Panc1 (cell line): ENCODE measurements around the gene MYL1. TPM values are rescaled to one million over a fixed set of nuclear protein-coding genes. Genes with fewer than 3 reads are reported as not detected.

Source experiments
- ATAC-seq: fragments of 200-7000 bp; cut with Tn5 transposase; 2 replicates; pipeline ENCODE4 v1.9.1; 2020; ENCODE audit warnings: mild to moderate bottlenecking, moderate library complexity
- BruUV-seq: library from RNA; stranded (reverse); fragments of 400-500 nt; replicated peaks from 2 replicates; lab custom pipeline; 2021; lab: Mats Ljungman, UMichigan
- CTCF ChIA-PET: fragments of 300-600 bp; sonication (Branson Sonifier 250); formaldehyde crosslinking; loops from one replicate; lab custom pipeline; 2022; ENCODE audit warnings: antibody characterized with exemption; lab: Charles Lee
- POLR2A ChIA-PET: fragments of 300-600 bp; sonication (Branson Sonifier 250); formaldehyde crosslinking; loops from one replicate; lab custom pipeline; 2022; ENCODE audit warnings: antibody characterized with exemption; lab: Charles Lee
- DNase-seq: peaks from one replicate; pipeline ENCODE4 v3.0.0-alpha.2; 2010; ENCODE audit warnings: low read depth, low spot score
- H3K27ac ChIP-seq: 2 replicates; pipeline ENCODE4 v1.5.1; 2011; ENCODE audit warnings: mild to moderate bottlenecking, low read length, inconsistent platforms
- H3K27me3 ChIP-seq: fragments of 200-500 bp; sonication (Bioruptor generic); 2 replicates; pipeline ENCODE4 v1.6.0; 2014; ENCODE audit warnings: low read length, inconsistent platforms; ENCODE audit not compliant: control insufficient read depth, insufficient read depth
- H3K36me3 ChIP-seq: fragments of 200-500 bp; sonication (Bioruptor generic); 2 replicates; pipeline ENCODE4 v1.5.1; 2014; ENCODE audit warnings: inconsistent platforms, mild to moderate bottlenecking, low read length, moderate library complexity; ENCODE audit not compliant: control insufficient read depth, insufficient read depth
- H3K4me1 ChIP-seq: 2 replicates; pipeline ENCODE4 v1.5.1; 2011; ENCODE audit warnings: inconsistent platforms, mild to moderate bottlenecking, low read length, moderate library complexity; ENCODE audit not compliant: control insufficient read depth, insufficient read depth
- H3K4me3 ChIP-seq, 2 experiments: 2 replicates each; pipeline ENCODE4 v1.5.1; 2011 to 2012; ENCODE audit warnings: low read depth in 2 of 2, low read length in 2 of 2, mild to moderate bottlenecking in 2 of 2, inconsistent platforms in 1 of 2, moderate library complexity in 1 of 2
- H3K9me3 ChIP-seq: fragments of 200-500 bp; sonication (Bioruptor generic); 2 replicates; pipeline ENCODE4 v1.5.1; 2014; ENCODE audit warnings: low read depth, mild to moderate bottlenecking, inconsistent platforms, low read length, moderate library complexity; ENCODE audit not compliant: control insufficient read depth, insufficient read depth
- CTCF ChIP-seq: fragments of 450-650 bp; IDR thresholded peaks from 2 replicates; pipeline ENCODE4 v1.5.1; 2017; ENCODE audit warnings: mild to moderate bottlenecking
- POLR2AphosphoS5 ChIP-seq: IDR thresholded peaks from 2 replicates; pipeline ENCODE4 v1.6.1; 2012; ENCODE audit warnings: mild to moderate bottlenecking, low read depth, low read length, moderate library complexity
- REST ChIP-seq, 2 experiments: IDR thresholded peaks; 2 replicates each; pipeline ENCODE4 v1.6.1; 2011 to 2012; ENCODE audit warnings: low read depth in 2 of 2, control low read depth in 1 of 2, low read length in 1 of 2, mild to moderate bottlenecking in 1 of 2, moderate library complexity in 1 of 2; ENCODE audit not compliant: insufficient read depth in 1 of 2
- SIN3A ChIP-seq: IDR thresholded peaks from 2 replicates; pipeline ENCODE4 v1.6.1; 2012; ENCODE audit warnings: low read depth, mild to moderate bottlenecking, low read length, moderate library complexity, borderline replicate concordance; ENCODE audit not compliant: insufficient read depth
- TCF7L2 ChIP-seq: IDR thresholded peaks from 2 replicates; pipeline ENCODE4 v1.6.1; 2011; ENCODE audit warnings: mild to moderate bottlenecking, low read depth, low read length, inconsistent platforms
- in situ Hi-C: cut with HindIII; loops from 2 replicates; pipeline ENCODE4 v1.10.0; 2016; ENCODE audit warnings: low sequenced_read_pairs, low pct_unique_long_range_greater_than_20kb
- intact Hi-C: fragments of 100-400 bp; cut with micrococcal nuclease; formaldehyde crosslinking; loops from one replicate; pipeline ENCODE4 v1.10.0; 2022; ENCODE audit not compliant: unreplicated experiment
- total RNA-seq: library from RNA; stranded (reverse); gene quantifications from one replicate; pipeline ENCODE4 v1.2.1, GENCODE V29; 2021; ENCODE audit not compliant: unreplicated experiment

Gene MYL1
- total RNA-seq, 1 experiment from 2014 or later = not detected

GRCh38 chr2:210264282-210264681 lies 50.7 kb downstream of the MYL1 start:
- no peaks in the 10 kb centered on the region for H3K27me3 ChIP-seq
- H3K27ac ChIP-seq = no peak overlapping the region
- intact Hi-C loops (no loop called here), in situ Hi-C loops (no loop called here)
- no peaks in the 10 kb centered on the region for H3K36me3 ChIP-seq
- ChIA-PET POLR2A (no interaction called here), CTCF (no interaction called here)
- H3K9me3 ChIP-seq = no peaks in the 10 kb centered on the region
- ATAC-seq (no peak), DNase-seq (no peak)
- H3K4me1 ChIP-seq = no peaks in the 10 kb centered on the region; the same call in 1 of the 2 replicates
- TF ChIP-seq POLR2AphosphoS5 = no peak
- TF ChIP-seq REST (IDR thresholded peaks at IDR 0.05; ENCODE audit: insufficient read depth in 1 of 2, low read depth in 2 of 2, low read length in 1 of 2) = no peak
- TF ChIP-seq SIN3A = no peak
- TF ChIP-seq CTCF = no peak
- no peak for TF ChIP-seq TCF7L2
- no peak overlapping the region for H3K4me3 ChIP-seq
- no TSS peak for BruUV-seq

- in situ Hi-C loops = no loop called here
- no TSS peak for BruUV-seq
- CTCF ChIA-PET = no interaction called here
These were observed 51.1 kb downstream of the MYL1 start for GRCh38 chr2:210263841-210264240.

More at GRCh38 chr2:210263841-210264240, 51.1 kb downstream of the MYL1 start:
- intact Hi-C loops = no loop called here
- Histone ChIP-seq H3K27me3 (no peaks in the 10 kb centered on the region), H3K4me3 (no peak overlapping the region), H3K27ac (no peak overlapping the region), H3K9me3 (no peaks in the 10 kb centered on the region), H3K4me1 (no peaks in the 10 kb centered on the region), H3K36me3 (no peaks in the 10 kb centered on the region)
- TF ChIP-seq TCF7L2 (no peak), SIN3A (no peak), POLR2AphosphoS5 (no peak), REST (IDR thresholded peaks at IDR 0.05; ENCODE audit: insufficient read depth in 1 of 2, low read depth in 2 of 2, low read length in 1 of 2) (no peak), CTCF (no peak)
- DNase-seq (no peak), ATAC-seq (no peak)
- POLR2A ChIA-PET = no interaction called here
